Amygdala (tissue), 56 donors: Measurements from ENCODE around the gene PNMA8A.
"Not testable (repeated sequence)": the region's sequence is repeated elsewhere in the genome, so short reads cannot be mapped to it uniquely, and the experiment has no call there.

Source experiments
- DNase-seq, 56 donors: peaks; one replicate each; lab custom pipeline; 2025; lab: John Stamatoyannopoulos, UW

Gene PNMA8A

DNA sequence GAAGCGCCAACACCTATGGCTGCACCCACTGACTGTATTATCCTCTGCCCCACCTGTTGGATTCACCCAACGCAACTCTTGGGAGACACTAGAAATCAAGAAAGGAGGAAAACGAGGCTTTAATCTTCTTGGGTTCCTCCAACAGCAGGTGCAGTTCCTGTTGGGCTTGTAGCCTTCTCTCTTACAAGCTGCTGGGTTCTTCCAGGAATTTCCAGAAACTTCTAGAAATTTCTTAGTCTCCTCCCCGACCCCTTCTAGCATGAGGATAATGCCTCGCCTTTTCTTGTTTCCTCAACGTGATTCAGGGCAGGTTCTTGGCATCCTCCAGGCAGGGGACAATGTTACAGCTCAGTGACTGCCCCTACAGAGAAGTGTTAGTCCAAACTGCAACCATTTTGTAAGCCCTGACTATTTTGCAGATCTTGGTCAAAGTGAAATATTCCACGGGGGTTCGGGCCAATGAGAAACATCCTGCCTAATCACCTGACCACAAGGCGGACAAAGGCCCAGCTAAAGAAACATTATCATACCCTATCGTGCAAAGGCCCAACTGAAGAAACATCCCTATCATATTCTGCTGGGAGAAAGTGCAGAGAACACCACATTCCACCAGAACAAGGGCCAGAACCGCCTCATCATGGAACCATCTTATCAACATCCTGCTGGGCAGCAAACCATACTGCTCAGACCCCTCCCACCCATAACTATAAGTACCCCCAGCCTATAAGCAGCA lies 614 bp upstream of the PNMA8A start:
- DNase-seq, result no peak

DNA sequence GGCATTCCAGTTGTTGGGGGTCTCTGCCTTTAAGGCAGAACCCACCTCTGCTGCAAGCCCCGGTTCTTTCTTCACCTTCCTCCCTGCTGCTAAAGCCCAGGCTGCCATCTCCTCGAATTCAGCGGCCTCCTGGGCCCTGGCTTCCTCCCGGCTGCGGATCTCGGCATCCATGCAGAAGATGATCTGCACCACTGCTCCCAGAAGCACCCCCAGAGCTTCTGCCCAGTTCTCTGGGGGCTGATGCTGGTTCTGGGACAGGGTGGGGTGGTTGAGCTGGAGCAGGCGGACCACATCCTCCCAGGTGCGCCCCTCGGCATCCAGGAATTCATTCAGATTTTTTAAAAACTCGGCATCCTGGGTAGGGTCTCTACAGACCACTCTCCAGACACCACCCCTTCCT lies 987 bp downstream of the PNMA8A start:
- no peak for DNase-seq

DNA sequence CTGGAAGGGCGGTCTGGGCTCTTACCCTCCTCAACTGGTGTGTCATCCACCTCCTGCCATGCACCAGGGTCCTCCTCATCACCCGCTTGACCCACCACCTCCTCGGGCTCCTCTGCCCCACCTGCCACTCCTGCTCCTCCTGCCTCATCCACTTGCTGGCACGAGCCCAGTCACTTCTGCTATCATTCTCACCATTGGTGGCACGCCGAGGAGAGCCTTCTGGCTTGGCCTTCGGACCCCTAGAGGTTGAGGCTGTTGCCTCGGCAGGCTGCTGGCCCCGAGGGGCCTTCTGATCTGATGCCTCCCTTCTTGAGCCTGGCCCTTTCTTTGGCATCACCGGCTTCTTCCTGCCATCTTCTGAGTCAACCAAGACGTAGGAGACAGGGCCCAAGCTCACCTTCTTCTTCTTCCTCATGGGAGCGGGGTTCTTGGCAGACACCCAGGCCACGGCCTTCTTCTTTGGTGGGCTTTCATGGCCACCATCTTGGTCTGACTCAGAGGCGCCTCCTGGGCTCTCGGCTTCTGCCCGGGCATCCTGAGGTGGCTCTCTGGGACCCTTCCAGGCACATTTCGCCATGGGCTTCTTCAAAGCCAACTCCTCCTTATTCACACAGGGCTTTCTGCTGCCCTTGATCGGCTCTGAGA lies 1.7 kb downstream of the PNMA8A start:
- no peak for DNase-seq

DNA sequence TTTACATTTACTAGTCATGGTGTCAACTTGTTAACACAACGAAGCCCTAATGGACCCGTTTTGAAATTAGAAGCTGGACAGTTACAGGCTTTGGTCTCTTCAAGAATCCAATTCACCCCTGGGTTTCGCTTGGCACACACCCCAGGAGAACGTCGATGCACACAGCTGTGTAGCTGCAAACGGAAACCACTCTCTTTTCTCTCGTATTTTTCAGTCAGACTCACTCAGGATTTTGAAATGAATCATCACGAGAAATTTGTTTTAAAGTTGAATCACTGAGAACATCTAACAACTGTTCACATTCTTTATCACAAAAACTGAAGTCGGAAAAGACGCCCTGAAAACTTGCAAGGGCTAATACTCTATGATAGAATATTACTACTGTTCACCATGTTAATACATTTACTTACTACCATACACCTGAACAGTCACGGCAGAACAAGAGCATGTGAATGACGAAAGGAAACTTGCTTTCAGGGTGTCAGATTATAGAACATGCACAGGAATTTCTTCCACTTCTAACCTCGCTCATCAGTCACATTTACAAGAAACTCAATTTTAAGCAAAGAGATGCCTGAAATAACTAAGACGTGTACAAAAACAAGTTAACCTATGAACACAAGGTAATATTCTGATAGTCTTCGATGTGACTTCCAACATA lies 4.7 kb downstream of the PNMA8A start:
- no peak for DNase-seq

DNA sequence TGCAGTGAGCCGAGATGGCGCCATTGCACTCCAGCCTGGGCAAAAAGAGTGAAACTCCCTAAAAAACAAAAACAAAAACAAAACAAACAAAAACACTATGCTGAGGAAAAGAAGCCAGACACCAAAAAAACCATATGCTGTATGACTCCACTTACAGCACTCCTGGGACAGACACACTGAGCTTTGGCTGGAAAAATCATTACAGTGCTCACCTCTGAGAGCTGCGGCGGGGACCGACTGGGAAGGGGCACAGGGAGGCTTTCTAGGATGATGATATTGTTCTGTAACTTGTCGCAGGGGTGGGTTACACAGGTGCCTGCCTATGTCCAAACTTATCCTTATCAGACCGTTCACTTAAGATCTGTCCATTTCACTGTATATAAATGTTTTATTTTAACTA lies 7.8 kb downstream of the PNMA8A start:
- DNase-seq, result no peak

DNA sequence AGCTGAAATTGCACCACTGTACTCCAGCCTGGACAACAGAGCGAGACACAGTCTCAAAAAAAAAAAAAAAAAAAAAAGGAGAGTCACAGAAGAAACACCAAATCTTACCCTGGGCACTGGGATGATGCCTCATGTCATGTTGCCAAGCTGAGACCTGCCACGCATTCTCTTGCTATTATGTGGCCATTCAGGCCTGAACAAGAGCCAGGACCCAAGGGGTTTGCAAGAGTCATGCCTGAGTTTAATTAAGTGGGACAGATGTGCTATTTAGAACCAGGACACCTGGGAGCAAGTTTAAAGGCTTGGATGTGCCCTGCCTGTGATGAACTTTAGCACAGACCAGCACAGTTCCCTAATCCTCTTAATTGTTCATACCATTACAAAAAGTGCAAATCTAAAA lies 9.8 kb downstream of the PNMA8A start:
- no peak for DNase-seq

DNA sequence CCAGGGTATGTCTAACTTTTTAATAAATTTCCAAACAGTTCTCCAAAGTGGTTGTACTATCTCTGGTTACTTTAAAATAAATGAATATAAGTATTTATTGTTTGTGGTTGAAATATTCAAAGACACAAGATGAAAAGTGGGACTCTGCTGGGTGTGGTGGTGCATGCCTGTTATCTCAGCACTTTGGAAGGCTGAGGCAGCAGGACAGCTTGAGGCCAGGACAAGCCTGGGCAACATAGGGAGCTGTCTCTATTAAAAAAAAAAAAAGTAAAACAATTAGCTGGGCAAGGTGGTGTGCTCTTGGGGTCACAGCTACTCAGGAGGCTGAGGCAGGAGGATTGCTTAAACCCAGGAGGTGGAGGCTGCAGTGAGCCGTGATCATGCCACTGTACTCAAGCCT lies 10.4 kb downstream of the PNMA8A start:
- DNase-seq, result no peak

DNA sequence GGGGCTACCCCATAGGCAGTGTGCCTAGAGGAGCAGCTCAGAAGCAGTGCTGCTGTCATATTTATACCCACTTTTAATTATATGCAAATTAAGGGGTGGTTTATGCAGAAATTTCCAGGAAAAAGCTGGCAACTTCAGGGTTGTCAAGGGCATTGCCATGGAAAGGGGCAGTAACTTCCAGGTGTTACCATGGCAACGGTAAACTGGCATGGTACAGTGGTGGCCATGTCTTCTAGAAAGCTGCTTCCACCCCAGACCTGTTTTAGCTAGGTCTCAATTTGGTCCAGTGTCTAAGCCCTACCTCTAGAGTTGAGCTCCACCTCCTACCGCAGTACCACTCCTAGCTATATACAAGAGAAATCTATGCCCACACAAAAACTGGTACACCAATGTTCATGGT lies 11.3 kb downstream of the PNMA8A start:
- DNase-seq, result no peak

DNA sequence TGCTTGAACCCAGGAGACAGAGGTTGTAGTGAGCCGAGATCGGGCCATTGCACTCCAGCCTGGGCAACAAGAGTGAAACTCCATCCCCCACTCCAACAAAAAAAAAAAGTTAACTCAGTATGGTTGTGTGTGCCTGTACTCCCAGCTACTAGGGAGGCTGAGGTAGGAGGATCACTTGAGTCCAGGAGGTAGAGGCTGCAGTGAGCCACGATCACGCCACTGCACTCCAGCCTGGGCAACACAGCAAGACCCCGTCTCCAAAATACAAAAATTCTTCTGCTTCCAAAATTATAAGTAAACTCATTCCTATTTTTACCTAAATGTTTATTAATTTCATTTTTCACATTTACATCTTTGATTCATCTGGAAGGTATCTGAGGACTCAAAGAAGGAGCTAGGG lies 14.4 kb downstream of the PNMA8A start:
- DNase-seq, result no peak

DNA sequence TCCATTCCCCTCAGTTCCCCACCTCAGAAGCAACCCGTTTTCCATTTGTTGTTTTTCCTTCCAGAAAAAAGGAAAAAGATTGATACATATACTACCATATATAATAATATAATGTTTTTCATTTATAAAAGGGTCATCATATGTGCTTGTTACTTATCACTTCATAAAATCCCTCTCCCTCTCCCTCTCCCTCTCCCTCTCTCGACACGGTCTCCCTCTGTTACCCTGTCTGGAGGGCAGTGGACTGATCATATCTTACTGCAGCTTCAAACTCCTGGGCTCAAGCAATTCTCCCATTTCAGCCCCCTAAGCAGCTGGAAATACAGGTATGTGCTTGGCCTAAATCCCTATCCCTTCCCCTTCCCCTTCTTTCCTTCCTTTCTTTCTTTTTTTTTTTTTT lies 17.1 kb downstream of the PNMA8A start:
- DNase-seq, result no peak

DNA sequence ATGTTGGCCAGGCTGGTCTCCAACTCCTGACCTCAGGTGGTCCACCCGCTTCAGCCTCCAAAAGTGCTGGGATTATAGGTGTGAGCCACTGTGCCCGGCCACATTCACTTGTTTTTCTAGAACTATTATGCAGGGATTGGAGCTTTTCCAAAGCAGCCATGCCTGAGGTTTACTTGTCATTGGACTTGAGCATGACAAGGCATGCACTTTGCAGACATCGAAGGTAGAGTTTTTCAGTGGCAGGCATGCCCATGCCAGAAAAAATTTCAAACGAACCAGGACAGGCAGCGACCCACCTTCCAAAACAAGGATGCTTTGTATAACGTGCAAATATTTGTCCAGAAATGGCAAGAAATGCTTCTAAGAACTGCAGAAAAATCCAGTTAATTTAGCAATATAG lies 17.7 kb downstream of the PNMA8A start:
- DNase-seq, result no peak

DNA sequence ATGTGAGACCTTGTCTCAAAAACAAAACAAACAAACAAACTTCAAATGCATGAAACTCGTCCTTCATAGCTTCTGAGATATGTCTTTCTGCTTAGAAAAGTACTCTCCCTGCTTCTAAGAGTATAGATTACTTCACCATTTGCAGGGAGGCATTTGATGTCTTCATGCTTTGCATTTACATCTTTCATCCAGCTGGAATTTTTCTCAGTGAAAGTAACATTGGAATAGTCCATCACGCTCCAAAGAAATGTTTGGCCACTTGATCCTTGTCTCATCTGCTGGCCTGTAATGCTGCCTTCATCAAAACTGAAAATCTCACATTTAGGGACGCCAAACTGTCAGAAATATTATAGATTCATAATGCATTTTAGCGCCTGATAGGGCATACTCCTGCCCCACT lies 19.2 kb downstream of the PNMA8A start:
- DNase-seq, result no peak

DNA sequence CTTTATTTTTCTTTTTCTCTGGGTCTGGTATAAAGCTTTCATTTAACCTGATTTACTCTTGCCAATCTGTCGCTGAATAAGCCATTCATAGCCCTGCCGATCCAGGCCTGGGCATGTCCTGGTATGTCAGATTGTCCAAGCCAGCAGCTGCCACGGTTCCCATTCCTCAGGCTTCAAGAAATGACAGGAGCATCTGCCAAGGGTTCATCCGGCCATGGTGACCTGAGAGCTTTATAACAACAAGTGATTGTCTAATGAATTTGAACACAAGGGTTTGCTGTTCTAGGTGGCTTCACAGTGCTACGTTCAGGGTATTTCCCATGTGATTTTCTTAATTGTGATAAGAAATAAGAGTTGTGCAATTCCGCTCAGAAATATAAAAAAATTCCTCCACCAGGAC lies 20.0 kb downstream of the PNMA8A start:
- peak in 10 of 56 donors; percentile 4 to 40 (median 16) for DNase-seq

DNA sequence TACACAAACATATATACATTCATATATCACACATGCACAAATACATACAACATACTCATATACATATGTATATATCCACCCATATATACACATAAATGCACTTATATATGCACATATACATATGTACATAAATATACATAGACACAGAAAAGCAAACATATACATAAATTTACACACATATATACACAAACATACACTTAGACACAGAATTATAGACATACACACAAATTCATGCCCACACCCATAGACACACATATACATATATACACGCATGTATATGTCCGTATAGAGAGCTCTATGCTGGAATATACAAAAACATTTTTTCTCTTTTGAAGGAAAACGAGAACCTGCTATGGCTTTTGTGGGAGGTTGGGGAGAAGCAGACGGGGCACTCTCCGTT lies 20.6 kb downstream of the PNMA8A start:
- no peak for DNase-seq

DNA sequence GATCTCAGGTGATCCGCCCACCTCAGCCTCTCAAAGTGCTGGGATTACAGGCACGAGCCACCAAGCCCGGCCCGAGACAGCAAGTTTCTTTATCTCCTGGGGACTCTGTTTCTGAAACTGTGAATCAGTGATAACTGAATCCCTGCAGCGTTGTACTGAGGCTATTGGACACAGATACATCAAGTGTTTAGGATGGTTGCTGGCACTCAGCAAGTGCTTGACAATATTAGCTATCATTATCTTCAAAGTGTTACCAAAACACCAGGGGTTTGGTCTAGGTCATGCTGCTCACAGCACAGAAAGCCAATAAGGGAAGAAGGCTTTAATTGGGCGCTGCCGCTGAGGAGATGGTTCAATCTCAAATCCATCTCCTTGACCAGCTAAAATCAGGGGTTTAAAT lies 22.1 kb downstream of the PNMA8A start:
- no peak for DNase-seq

DNA sequence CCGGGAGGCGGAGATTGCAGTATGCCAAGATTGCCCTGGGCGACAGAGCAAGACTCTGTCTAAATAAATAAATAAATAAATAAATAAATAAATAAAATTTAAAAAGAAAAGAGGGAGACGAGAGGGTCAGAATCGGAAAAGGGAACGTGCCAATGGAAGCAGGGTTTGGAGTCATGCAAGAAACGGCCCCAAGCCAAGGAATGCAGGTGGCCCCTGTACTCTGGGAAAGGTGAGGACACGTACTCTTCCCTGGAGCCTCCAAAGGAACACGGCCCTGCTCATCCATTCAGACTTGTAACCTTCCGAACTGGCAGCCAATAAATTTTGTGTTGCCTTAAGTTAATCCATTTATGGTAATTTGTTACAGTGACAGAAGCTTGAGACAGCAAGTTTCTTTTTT lies 22.8 kb downstream of the PNMA8A start:
- no peak for DNase-seq

DNA sequence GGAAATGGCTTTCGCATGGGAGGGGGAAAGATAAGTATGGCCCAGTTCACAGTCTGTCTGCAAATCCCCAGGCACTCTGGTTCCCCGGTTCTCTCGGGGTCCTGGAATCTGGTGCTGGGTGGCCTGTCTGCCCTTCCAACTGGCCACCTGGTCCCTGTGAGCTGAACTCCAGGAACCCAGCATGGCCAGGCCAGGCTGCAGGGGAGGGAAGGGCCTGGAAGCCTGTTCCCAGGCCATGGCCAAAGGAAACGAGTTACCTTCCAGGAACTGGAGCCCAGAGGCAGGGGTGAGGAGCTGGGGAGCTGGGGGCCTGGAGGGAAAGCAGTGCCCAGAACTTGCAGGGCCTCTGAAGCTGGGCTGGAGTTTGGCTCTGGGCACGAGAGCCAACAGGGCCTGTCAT lies 23.5 kb downstream of the PNMA8A start:
- no peak for DNase-seq

DNA sequence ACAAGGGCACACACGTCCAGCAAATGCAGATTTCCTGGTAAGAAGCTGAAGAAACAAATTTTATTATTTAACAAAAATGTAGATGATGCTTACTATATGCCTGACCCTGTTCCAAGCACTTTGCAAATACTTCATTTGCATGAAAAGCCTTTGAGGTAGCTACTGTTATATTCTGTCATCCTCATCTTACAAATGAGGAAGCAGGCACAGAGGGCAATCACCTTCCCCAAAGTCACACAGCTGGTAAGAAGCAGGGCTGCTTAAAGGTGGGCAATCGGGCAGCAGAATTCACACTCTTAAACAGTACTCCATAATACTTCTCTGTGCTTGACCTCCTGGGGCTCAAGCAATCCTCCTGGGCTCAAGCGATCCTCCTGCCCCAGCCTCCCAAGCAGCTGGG lies 24.4 kb downstream of the PNMA8A start:
- DNase-seq, result no peak

DNA sequence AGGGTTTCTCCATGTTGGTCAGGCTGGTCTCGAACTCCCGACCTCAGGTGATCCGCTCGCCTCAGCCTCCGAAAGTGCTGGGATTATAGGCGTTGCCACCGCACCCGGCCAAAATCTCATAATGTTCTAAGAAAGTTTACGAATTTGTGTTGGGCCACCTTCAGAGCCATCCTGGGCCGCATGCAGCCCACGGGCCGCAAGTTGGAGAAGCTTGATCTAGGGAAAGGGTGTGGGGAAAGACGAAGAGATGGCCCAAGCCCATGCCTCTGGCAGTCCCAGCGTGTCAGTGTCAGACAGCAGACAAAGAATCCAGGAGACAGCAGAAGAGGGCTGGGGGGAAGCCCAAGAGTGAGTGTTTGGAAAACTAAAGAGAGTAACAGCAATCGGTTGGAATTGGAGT lies 25.3 kb downstream of the PNMA8A start:
- no peak for DNase-seq

DNA sequence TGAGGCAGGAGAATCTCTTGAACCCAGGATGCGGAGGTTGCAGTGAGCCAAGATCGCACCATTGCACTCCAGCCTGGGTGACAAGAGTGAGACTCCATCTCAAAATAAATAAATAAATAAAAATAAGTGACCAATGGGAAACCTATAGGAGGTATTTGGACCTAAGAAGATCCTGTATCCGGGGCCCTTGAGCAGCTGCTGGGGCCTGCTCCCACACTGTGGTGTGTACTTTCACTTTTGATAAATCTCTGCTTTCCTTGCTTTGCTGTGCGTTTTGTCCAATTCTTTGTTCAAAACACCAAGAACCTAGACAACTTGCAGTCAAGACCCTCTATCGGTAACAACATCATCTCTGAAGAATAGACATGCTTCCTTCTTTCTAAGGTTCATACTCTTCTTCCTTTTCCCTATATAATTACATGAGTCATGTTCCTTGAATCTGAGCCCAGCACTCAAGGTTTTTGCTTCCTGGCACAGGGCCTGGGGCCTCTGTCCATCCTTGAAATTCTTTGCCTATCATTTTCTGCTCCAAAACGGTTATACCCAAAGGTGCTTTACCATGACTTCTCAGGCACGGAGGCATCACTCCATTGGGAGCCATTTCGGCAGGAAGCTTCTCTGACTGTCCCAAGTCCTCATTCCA lies 28.4 kb downstream of the PNMA8A start:
- DNase-seq, result no peak

DNA sequence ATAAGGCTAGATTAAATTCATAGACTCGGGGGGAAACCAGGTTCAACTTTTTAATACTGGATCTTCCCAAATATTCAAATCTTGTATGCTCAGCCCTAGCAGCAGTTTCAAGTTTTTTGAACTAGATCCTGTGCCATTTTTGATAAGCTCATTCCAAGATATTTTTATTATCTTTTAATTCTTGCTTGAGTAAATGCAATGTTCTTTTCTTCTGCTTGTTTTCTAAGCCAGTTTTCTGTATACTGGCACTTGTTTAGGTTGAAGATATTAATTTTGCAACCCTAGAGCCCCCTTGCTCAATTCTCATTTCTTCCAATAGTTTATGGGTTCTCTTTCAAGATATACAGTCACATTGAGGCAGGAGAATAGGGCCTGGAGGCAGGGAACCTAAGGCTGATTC lies 29.5 kb downstream of the PNMA8A start:
- DNase-seq, result no peak

DNA sequence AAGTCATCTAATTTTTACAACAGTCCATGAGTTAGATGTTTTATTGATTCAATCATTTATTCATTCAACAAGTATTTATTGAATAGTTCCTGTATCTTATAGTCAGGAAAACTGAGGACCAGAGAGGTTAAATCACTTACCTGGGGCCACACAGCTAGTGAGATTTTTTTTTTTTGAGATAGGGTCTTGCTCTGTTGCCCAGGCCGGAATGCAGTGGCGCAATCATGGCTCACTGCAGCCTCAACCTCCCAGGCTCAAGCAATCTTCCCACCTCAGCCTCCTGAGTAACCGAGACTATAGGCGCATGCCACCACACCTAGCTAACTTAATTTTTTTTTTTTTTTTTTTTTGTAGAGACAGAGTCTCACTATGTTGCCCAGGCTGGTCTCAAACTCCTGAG lies 35.7 kb downstream of the PNMA8A start:
- DNase-seq, result not testable (repeated sequence)
